OCI-LY7 (cell line): ENCODE results near the gene PLCL1.

Experiments
- EZH2phosphoT487 ChIP-seq: fragments of 200-600 bp; sonication (generic); IDR thresholded peaks from 2 replicates; pipeline ENCODE4 v1.6.1; 2018; ENCODE audit warnings: low read depth, borderline replicate concordance, mild to moderate bottlenecking, mixed run types, antibody characterized with exemption, low read length, moderate library complexity, mixed read lengths
- TF ChIP-seq, protein P1 (sequence below): fragments of 200-600 bp; sonication (generic); conservative IDR thresholded peaks from 2 replicates; pipeline ENCODE4 v1.5.1; 2014; ENCODE audit warnings: mild to moderate bottlenecking, antibody characterized with exemption, low read length, moderate library complexity, mixed read lengths

DNA sequence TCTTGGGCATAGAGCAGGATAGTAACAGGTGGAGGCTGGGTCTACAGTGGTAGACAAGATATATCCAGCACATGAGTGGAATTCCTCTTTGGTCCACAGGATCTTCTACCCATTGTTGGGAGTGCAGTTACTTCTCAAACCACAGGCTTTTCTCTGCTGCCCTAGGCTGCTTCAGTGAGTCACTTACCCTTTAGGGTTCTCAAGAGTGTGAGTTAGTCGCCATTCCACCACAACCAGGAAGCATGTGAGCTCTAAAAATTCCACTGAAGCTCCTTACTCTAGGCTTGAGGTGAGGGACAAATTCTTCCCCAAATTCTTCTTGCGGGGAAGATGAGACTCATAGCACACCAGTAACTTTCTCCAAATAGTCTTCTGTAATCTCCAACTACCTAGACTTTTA lies 189.4 kb downstream of the PLCL1 start:
- TF ChIP-seq, protein P1, sequence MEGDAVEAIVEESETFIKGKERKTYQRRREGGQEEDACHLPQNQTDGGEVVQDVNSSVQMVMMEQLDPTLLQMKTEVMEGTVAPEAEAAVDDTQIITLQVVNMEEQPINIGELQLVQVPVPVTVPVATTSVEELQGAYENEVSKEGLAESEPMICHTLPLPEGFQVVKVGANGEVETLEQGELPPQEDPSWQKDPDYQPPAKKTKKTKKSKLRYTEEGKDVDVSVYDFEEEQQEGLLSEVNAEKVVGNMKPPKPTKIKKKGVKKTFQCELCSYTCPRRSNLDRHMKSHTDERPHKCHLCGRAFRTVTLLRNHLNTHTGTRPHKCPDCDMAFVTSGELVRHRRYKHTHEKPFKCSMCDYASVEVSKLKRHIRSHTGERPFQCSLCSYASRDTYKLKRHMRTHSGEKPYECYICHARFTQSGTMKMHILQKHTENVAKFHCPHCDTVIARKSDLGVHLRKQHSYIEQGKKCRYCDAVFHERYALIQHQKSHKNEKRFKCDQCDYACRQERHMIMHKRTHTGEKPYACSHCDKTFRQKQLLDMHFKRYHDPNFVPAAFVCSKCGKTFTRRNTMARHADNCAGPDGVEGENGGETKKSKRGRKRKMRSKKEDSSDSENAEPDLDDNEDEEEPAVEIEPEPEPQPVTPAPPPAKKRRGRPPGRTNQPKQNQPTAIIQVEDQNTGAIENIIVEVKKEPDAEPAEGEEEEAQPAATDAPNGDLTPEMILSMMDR = no peak
- no peak for TF ChIP-seq EZH2phosphoT487
